HepG2 (cell line): ENCODE measurements around the gene F12. TPM values are rescaled to one million over a fixed set of nuclear protein-coding genes. Genes with fewer than 3 reads are reported as not detected.

Experiments
- GATA4 ChIP-seq: sonication (generic); IDR thresholded peaks from 2 replicates; pipeline ENCODE4 v1.6.1; 2016; ENCODE audit warnings: antibody characterized with exemption, low read depth, borderline replicate concordance
- GZF1 ChIP-seq: sonication (generic); formaldehyde crosslinking; IDR thresholded peaks from 2 replicates; pipeline ENCODE4 v1.5.1; 2020; ENCODE audit warnings: mild to moderate bottlenecking, missing genetic modification reagents
- NCOR1 ChIP-seq: fragments of 200-600 bp; sonication (generic); IDR thresholded peaks from 2 replicates; pipeline ENCODE4 v1.7.0; 2017; ENCODE audit warnings: antibody characterized with exemption, low read length, borderline replicate concordance
- RAD21 ChIP-seq: fragments of 450-650 bp; formaldehyde crosslinking; IDR thresholded peaks from 2 replicates; pipeline ENCODE4 v1.5.0; 2020; ENCODE audit warnings: mild to moderate bottlenecking
- RARA ChIP-seq: IDR thresholded peaks from 2 replicates; pipeline ENCODE4 v1.6.1; 2016; ENCODE audit warnings: missing genetic modification reagents, missing compliant biosample characterization
- RFX5 ChIP-seq: IDR thresholded peaks from 2 replicates; pipeline ENCODE4 v1.6.1; 2011; ENCODE audit warnings: low read depth, low read length, improper control_type of control experiment
- SRF ChIP-seq: IDR thresholded peaks from 2 replicates; pipeline ENCODE4 v1.6.1; 2011; ENCODE audit warnings: mild to moderate bottlenecking, low read depth, low read length, moderate library complexity
- THAP11 ChIP-seq: IDR thresholded peaks from 2 replicates; pipeline ENCODE4 v1.6.1; 2016; ENCODE audit warnings: missing biosample characterization, missing genetic modification reagents
- THAP9 ChIP-seq: sonication (generic); formaldehyde crosslinking; IDR thresholded peaks from 2 replicates; pipeline ENCODE4; 2020; ENCODE audit warnings: missing genetic modification reagents, mild to moderate bottlenecking, borderline replicate concordance
- ZNF430 ChIP-seq: sonication (generic); formaldehyde crosslinking; IDR thresholded peaks from 2 replicates; pipeline ENCODE4 v1.9.0; 2021; ENCODE audit warnings: mild to moderate bottlenecking, missing genetic modification reagents
- ZNF605 ChIP-seq: sonication (generic); formaldehyde crosslinking; IDR thresholded peaks from 2 replicates; pipeline ENCODE4 v1.8.0; 2022; ENCODE audit warnings: mild to moderate bottlenecking, missing genetic modification reagents
- polyA plus RNA-seq, 8 experiments: library from polyadenylated mRNA; depleted of rRNA in 3 of 8; stranded (reverse) in 7 of 8; unstranded in 1 of 8; fragments of >200 nt; fragmentation: Illumina TruSeq in 4 of 8; extraction: Trizol in 4 of 8; gene quantifications; 2 replicates each; pipeline versions ENCODE4 v1.2.1 to v1.2.3, GENCODE V29; 2011 to 2016; ENCODE audit warnings: low read depth in 4 of 8, missing spikeins in 1 of 8, mixed read lengths in 1 of 8; ENCODE audit not compliant: insufficient read depth in 1 of 8
- total RNA-seq, 5 experiments: library from RNA; depleted of rRNA; stranded (reverse); fragments of >200 nt; fragmentation: Illumina TruSeq; extraction: Trizol; gene quantifications; 2 replicates each; pipeline ENCODE4 v1.2.3, GENCODE V29; 2016; ENCODE audit warnings: low read depth in 1 of 5
- TF ChIP-seq, protein P1 (sequence below): IDR thresholded peaks from 2 replicates; pipeline ENCODE4 v1.6.1; 2016
- TF ChIP-seq, protein P2 (sequence below): sonication (generic); formaldehyde crosslinking; IDR thresholded peaks from 2 replicates; pipeline ENCODE4 v1.4.0; 2020; ENCODE audit warnings: missing genetic modification reagents
- TF ChIP-seq, protein P3 (sequence below): sonication (generic); formaldehyde crosslinking; IDR thresholded peaks from 2 replicates; pipeline ENCODE4 v1.4.0; 2020; ENCODE audit warnings: missing genetic modification reagents, borderline replicate concordance
- TF ChIP-seq, protein P4 (sequence below): IDR thresholded peaks from 2 replicates; pipeline ENCODE4 v1.6.1; 2016; ENCODE audit warnings: missing genetic modification reagents, missing compliant biosample characterization

F12 gene
- total and polyA plus RNA-seq, 2 of the 13 experiments (the other 11 are each of a cell fraction or from before 2014, with no cell fraction given), result 2.5 to 3.0 TPM

DNA sequence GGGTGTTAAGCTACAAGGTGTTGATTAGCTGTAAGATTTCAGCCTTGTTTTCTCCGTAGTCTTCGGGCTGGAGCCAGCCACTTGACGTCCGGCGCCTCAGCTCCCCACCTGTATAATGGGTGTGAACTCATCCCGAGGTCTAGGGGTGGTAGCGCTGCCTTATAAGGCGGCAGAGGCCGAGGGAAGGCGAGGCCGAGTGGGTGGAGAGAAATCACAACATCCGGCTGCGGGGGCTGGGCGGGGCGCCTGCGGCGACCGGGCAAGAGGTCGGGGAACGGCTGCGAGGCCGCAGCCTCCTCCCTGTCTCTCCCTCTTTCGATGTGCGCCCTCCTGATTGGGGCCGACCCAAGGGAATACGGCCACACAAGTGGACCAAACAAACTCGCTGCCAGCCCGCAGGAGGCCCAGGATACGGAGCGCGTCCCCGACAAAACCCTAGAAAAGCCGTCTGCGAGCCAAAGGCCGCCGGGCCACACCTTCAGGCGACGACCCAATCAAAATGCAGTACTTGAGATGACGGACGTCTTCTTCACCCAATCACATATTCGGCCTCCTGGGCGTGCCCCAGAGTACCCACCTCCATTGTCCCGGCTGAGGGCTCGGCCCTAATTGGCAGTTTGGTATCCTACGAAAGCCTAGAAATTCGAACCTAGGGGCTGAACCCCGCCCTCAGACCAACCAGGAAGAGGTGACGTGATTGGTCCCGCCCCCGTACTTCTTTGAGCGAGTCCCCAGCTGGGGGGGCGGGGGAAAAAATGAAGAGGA lies 16.6 kb upstream of the F12 start (continued):
- TF ChIP-seq THAP9 (CRISPR knock-in tag) (peak; percentile 72; the same call in 1 of the 2 replicates), ZNF605 (CRISPR knock-in tag) (peak; percentile 75), GZF1 (no peak; the same call in 1 of the 2 replicates), RAD21 (peak; percentile 45; the same call in 1 of the 2 replicates), THAP11 (CRISPR knock-in tag) (peak; percentile 48; the same call in 1 of the 2 replicates), NCOR1 (peak; percentile 65; the same call in 1 of the 2 replicates), ZNF430 (CRISPR knock-in tag) (peak; percentile 78; the same call in 1 of the 2 replicates), GATA4 (peak; percentile 59; the same call in 1 of the 2 replicates), RFX5 (peak; percentile 53; the same call in 1 of the 2 replicates), SRF (peak; percentile 96), RARA (CRISPR knock-in tag) (peak; percentile 34; the same call in 1 of the 2 replicates)
- TF ChIP-seq, protein P1, sequence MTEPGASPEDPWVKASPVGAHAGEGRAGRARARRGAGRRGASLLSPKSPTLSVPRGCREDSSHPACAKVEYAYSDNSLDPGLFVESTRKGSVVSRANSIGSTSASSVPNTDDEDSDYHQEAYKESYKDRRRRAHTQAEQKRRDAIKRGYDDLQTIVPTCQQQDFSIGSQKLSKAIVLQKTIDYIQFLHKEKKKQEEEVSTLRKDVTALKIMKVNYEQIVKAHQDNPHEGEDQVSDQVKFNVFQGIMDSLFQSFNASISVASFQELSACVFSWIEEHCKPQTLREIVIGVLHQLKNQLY (CRISPR knock-in tag), result 0 out of 2 replicates have a peak, but pooled peaks have one; percentile 8
- TF ChIP-seq, protein P2, sequence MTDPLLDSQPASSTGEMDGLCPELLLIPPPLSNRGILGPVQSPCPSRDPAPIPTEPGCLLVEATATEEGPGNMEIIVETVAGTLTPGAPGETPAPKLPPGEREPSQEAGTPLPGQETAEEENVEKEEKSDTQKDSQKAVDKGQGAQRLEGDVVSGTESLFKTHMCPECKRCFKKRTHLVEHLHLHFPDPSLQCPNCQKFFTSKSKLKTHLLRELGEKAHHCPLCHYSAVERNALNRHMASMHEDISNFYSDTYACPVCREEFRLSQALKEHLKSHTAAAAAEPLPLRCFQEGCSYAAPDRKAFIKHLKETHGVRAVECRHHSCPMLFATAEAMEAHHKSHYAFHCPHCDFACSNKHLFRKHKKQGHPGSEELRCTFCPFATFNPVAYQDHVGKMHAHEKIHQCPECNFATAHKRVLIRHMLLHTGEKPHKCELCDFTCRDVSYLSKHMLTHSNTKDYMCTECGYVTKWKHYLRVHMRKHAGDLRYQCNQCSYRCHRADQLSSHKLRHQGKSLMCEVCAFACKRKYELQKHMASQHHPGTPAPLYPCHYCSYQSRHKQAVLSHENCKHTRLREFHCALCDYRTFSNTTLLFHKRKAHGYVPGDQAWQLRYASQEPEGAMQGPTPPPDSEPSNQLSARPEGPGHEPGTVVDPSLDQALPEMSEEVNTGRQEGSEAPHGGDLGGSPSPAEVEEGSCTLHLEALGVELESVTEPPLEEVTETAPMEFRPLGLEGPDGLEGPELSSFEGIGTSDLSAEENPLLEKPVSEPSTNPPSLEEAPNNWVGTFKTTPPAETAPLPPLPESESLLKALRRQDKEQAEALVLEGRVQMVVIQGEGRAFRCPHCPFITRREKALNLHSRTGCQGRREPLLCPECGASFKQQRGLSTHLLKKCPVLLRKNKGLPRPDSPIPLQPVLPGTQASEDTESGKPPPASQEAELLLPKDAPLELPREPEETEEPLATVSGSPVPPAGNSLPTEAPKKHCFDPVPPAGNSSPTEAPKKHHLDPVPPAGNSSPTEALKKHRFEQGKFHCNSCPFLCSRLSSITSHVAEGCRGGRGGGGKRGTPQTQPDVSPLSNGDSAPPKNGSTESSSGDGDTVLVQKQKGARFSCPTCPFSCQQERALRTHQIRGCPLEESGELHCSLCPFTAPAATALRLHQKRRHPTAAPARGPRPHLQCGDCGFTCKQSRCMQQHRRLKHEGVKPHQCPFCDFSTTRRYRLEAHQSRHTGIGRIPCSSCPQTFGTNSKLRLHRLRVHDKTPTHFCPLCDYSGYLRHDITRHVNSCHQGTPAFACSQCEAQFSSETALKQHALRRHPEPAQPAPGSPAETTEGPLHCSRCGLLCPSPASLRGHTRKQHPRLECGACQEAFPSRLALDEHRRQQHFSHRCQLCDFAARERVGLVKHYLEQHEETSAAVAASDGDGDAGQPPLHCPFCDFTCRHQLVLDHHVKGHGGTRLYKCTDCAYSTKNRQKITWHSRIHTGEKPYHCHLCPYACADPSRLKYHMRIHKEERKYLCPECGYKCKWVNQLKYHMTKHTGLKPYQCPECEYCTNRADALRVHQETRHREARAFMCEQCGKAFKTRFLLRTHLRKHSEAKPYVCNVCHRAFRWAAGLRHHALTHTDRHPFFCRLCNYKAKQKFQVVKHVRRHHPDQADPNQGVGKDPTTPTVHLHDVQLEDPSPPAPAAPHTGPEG, result 0 out of 2 replicates have a peak, but pooled peaks have one; percentile 28
- TF ChIP-seq, protein P3, sequence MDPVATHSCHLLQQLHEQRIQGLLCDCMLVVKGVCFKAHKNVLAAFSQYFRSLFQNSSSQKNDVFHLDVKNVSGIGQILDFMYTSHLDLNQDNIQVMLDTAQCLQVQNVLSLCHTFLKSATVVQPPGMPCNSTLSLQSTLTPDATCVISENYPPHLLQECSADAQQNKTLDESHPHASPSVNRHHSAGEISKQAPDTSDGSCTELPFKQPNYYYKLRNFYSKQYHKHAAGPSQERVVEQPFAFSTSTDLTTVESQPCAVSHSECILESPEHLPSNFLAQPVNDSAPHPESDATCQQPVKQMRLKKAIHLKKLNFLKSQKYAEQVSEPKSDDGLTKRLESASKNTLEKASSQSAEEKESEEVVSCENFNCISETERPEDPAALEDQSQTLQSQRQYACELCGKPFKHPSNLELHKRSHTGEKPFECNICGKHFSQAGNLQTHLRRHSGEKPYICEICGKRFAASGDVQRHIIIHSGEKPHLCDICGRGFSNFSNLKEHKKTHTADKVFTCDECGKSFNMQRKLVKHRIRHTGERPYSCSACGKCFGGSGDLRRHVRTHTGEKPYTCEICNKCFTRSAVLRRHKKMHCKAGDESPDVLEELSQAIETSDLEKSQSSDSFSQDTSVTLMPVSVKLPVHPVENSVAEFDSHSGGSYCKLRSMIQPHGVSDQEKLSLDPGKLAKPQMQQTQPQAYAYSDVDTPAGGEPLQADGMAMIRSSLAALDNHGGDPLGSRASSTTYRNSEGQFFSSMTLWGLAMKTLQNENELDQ (CRISPR knock-in tag), result no peak
- TF ChIP-seq, protein P4, sequence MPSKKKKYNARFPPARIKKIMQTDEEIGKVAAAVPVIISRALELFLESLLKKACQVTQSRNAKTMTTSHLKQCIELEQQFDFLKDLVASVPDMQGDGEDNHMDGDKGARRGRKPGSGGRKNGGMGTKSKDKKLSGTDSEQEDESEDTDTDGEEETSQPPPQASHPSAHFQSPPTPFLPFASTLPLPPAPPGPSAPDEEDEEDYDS (CRISPR knock-in tag), result peak; percentile 63
